ENCODE measurements around the gene ZMYND8.

DNA sequence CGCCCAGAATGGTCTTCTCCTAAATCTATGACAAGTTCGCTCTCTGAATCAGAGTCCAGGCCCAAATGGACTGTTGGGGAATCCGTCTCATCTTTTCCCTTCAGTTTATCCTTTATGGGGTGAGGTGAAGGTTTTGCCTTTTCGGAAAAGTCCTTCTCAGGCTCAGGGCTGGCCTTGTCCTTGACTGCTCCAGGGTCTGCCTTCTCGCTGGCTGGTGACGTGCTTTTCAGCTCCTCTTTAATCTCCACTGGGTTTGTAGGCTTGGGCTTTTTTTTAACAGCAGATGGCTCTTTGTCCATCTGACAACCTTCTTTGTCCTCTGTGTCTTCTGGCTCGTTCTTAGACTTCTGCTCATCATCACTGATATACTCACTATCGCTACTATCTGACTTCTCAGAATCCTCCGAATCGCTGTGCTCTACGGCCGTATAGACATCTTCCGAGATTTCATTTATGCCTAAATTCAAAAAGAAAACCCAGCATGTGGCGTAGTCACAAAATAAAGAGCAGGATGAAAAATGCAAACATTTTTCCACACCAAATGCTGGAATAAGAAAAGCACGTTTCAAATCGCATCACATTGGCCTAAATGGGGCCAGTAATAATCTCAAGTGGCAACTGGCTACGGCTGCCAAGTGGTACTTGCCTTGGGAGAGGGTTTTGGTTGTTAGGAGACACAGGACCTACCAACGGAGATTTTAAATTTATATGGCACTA, 110.3 kb downstream of the ZMYND8 start:
- no peak for TF ChIP-seq CTCF (IDR thresholded peaks at IDR 0.05)
- TF ChIP-seq ZFX (IDR thresholded peaks at IDR 0.05; ENCODE audit: borderline replicate concordance), result no peak
